PC-3 (cell line): Measurements from ENCODE around the gene PPTC7.

ENCODE experiments used
- CTCF ChIP-seq: fragments of 300-600 bp; sonication (generic); conservative IDR thresholded peaks from 2 replicates; pipeline ENCODE4 v1.5.1; 2017; ENCODE audit warnings: antibody characterized with exemption, low read depth, mild to moderate bottlenecking, low read length
- EZH2 ChIP-seq: fragments of 300-600 bp; sonication (generic); IDR thresholded peaks from one replicate; pipeline ENCODE4 v1.6.1; 2017; ENCODE audit warnings: antibody characterized with exemption, mild to moderate bottlenecking, low read length; ENCODE audit not compliant: unreplicated experiment

- TF ChIP-seq CTCF = peak; percentile 85
- TF ChIP-seq EZH2 = no peak
These were observed 17.1 kb upstream of the PPTC7 start for GRCh38 chr12:110600254-110600653.
